ENCODE measurements around the gene ABRAXAS1. TPM values are rescaled to one million over a fixed set of nuclear protein-coding genes. Genes with fewer than 3 reads are reported as not detected.

Gene ABRAXAS1
- total and polyA plus RNA-seq, 2 of the 13 experiments (the other 11 are each of a cell fraction or from before 2014, with no cell fraction given): 14.1 to 14.7 TPM

DNA sequence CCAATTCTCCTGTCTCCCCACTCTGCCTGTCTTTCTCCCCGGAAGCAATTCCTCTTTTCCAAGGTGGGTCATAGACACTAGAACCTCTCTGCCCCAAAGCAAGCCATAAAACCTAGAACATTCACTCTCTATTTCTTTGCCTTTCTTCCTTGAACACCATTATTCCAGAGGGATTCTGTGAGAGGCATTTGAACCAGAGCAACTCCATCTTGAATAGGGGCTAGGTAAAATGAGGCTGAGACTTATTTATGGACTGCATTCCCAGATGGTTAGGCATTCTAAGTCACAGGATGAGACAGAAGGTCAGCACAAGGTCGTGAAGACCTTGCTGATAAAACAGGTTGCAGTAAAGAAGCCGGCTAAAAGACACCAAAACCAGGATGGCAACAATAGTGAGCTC lies 37.3 kb upstream of the ABRAXAS1 start:
- H3K9ac ChIP-seq (ENCODE audit: insufficient read depth, low read depth, low read length): no peak overlapping the region
- ATAC-seq (no peak), DNase-seq (ENCODE audit: low spot score) (no peak), FAIRE-seq (no peak)
- H3K36me3 ChIP-seq (replicated peaks in 1 of 2; ENCODE audit: control insufficient read depth in 1 of 2, insufficient read depth in 2 of 2, low read length in 2 of 2): no peaks in the 10 kb centered on the region
- no peaks in the 10 kb centered on the region for H3K4me1 ChIP-seq (ENCODE audit: insufficient read depth, low read length)
- POLR2A ChIA-PET: no interaction called here
- H3K27ac ChIP-seq (ENCODE audit: extremely low read length, insufficient read depth, low read length): no peak overlapping the region
- H4K20me1 ChIP-seq (ENCODE audit: insufficient read depth, low read length): no peaks in the 10 kb centered on the region
- 31% methylated on average over 3 of the region's 3 CpGs for WGBS (ENCODE audit: low lambda C conversion rate)
- no peaks in the 10 kb centered on the region for H3K27me3 ChIP-seq (ENCODE audit: control insufficient read depth in 1 of 2, insufficient read depth in 2 of 2, low read length in 2 of 2)
- intact Hi-C loops (cut with micrococcal nuclease; ENCODE audit: unreplicated experiment) (no loop called here), in situ Hi-C loops (cut with HindIII; ENCODE audit: extremely low pct_ligation_motif_present, low pct_unique_long_range_greater_than_20kb) (no loop called here)
- no peak overlapping the region for H3K4me2 ChIP-seq (ENCODE audit: low read depth, low read length)
- CTCF ChIA-PET (ENCODE audit: low intra/inter-chr PET ratio, low total read pairs): no interaction called here
- BruUV-seq (replicated peaks): no TSS peak
- peaks cover under 1% of the 10 kb centered on the region; the same call in 1 of the 2 replicates for H3K9me3 ChIP-seq (ENCODE audit: low read length)
- no peak overlapping the region for H3K4me3 ChIP-seq (replicated peaks in 1 of 3; ENCODE audit: insufficient read depth in 1 of 3, low read depth in 2 of 3, low read length in 3 of 3)
- H2AFZ ChIP-seq (ENCODE audit: low read length): no peak overlapping the region
- no peaks in the 10 kb centered on the region for H3K79me2 ChIP-seq (ENCODE audit: insufficient read depth, low read length)
- TF ChIP-seq NR3C1 (CRISPR knock-in tag; IDR thresholded peaks at IDR 0.05): no peak
- TF ChIP-seq, protein P1, sequence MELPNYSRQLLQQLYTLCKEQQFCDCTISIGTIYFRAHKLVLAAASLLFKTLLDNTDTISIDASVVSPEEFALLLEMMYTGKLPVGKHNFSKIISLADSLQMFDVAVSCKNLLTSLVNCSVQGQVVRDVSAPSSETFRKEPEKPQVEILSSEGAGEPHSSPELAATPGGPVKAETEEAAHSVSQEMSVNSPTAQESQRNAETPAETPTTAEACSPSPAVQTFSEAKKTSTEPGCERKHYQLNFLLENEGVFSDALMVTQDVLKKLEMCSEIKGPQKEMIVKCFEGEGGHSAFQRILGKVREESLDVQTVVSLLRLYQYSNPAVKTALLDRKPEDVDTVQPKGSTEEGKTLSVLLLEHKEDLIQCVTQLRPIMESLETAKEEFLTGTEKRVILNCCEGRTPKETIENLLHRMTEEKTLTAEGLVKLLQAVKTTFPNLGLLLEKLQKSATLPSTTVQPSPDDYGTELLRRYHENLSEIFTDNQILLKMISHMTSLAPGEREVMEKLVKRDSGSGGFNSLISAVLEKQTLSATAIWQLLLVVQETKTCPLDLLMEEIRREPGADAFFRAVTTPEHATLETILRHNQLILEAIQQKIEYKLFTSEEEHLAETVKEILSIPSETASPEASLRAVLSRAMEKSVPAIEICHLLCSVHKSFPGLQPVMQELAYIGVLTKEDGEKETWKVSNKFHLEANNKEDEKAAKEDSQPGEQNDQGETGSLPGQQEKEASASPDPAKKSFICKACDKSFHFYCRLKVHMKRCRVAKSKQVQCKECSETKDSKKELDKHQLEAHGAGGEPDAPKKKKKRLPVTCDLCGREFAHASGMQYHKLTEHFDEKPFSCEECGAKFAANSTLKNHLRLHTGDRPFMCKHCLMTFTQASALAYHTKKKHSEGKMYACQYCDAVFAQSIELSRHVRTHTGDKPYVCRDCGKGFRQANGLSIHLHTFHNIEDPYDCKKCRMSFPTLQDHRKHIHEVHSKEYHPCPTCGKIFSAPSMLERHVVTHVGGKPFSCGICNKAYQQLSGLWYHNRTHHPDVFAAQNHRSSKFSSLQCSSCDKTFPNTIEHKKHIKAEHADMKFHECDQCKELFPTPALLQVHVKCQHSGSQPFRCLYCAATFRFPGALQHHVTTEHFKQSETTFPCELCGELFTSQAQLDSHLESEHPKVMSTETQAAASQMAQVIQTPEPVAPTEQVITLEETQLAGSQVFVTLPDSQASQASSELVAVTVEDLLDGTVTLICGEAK (IDR thresholded peaks at IDR 0.05): no peak
- TF ChIP-seq, protein P1 (CRISPR knock-in tag; IDR thresholded peaks at IDR 0.05): no peak
- no peak for TF ChIP-seq ERF (CRISPR knock-in tag; IDR thresholded peaks at IDR 0.05)
- TF ChIP-seq JUNB (CRISPR knock-in tag; IDR thresholded peaks at IDR 0.05; ENCODE audit: borderline replicate concordance): no peak
- TF ChIP-seq ZSCAN25 (CRISPR knock-in tag; IDR thresholded peaks at IDR 0.05): no peak
- no peak for TF ChIP-seq NR1H2 (CRISPR knock-in tag; IDR thresholded peaks at IDR 0.05; ENCODE audit: borderline replicate concordance, low read depth)
- TF ChIP-seq, protein P2, sequence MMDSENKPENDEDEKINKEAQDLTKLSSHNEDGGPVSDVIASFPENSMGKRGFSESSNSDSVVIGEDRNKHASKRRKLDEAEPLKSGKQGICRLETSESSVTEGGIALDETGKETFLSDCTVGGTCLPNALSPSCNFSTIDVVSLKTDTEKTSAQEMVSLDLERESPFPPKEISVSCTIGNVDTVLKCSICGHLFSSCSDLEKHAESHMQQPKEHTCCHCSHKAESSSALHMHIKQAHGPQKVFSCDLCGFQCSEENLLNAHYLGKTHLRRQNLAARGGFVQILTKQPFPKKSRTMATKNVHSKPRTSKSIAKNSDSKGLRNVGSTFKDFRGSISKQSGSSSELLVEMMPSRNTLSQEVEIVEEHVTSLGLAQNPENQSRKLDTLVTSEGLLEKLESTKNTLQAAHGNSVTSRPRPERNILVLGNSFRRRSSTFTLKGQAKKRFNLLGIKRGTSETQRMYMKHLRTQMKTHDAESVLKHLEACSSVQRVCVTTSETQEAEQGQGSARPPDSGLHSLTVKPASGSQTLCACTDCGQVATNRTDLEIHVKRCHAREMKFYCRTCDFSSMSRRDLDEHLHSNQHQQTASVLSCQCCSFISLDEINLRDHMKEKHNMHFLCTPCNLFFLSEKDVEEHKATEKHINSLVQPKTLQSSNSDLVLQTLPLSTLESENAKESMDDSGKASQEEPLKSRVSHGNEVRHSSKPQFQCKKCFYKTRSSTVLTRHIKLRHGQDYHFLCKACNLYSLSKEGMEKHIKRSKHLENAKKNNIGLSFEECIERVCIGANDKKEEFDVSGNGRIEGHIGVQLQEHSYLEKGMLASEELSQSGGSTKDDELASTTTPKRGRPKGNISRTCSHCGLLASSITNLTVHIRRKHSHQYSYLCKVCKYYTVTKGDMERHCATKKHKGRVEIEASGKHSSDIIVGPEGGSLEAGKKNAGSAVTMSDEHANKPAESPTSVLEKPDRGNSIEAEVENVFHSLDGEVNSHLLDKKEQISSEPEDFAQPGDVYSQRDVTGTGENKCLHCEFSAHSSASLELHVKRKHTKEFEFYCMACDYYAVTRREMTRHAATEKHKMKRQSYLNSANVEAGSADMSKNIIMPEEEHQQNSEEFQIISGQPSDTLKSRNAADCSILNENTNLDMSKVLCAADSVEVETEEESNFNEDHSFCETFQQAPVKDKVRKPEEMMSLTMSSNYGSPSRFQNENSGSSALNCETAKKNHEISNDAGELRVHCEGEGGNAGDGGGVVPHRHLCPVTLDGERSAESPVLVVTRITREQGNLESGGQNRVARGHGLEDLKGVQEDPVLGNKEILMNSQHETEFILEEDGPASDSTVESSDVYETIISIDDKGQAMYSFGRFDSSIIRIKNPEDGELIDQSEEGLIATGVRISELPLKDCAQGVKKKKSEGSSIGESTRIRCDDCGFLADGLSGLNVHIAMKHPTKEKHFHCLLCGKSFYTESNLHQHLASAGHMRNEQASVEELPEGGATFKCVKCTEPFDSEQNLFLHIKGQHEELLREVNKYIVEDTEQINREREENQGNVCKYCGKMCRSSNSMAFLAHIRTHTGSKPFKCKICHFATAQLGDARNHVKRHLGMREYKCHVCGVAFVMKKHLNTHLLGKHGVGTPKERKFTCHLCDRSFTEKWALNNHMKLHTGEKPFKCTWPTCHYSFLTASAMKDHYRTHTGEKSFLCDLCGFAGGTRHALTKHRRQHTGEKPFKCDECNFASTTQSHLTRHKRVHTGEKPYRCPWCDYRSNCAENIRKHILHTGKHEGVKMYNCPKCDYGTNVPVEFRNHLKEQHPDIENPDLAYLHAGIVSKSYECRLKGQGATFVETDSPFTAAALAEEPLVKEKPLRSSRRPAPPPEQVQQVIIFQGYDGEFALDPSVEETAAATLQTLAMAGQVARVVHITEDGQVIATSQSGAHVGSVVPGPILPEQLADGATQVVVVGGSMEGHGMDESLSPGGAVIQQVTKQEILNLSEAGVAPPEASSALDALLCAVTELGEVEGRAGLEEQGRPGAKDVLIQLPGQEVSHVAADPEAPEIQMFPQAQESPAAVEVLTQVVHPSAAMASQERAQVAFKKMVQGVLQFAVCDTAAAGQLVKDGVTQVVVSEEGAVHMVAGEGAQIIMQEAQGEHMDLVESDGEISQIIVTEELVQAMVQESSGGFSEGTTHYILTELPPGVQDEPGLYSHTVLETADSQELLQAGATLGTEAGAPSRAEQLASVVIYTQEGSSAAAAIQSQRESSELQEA (CRISPR knock-in tag; IDR thresholded peaks at IDR 0.05; ENCODE audit: not compliant biosample characterization): no peak

All from HepG2 (cell line).